OCI-M2 (cell line): ENCODE data around the gene SLC9A9.

Experiments
- DNase-seq: peaks from one replicate; lab custom pipeline; 2025; ENCODE audit not compliant: unreplicated experiment; lab: John Stamatoyannopoulos, UW

SLC9A9 gene

GRCh38 chr3:143514109-143514508 lies 334.2 kb downstream of the SLC9A9 start:
- no peak for DNase-seq

GRCh38 chr3:143511174-143511879 lies 336.9 kb downstream of the SLC9A9 start:
- DNase-seq: no peak

GRCh38 chr3:143510601-143511000 lies 337.7 kb downstream of the SLC9A9 start:
- DNase-seq: no peak

GRCh38 chr3:143507735-143508580 lies 340.3 kb downstream of the SLC9A9 start:
- no peak for DNase-seq

GRCh38 chr3:143506190-143506589 lies 342.1 kb downstream of the SLC9A9 start:
- no peak for DNase-seq

GRCh38 chr3:143503325-143503885 lies 344.9 kb downstream of the SLC9A9 start:
- DNase-seq: no peak

GRCh38 chr3:143502081-143502480 lies 346.2 kb downstream of the SLC9A9 start:
- DNase-seq: no peak

GRCh38 chr3:143497382-143497781 lies 350.9 kb downstream of the SLC9A9 start:
- no peak for DNase-seq

GRCh38 chr3:143496191-143496590 lies 352.1 kb downstream of the SLC9A9 start:
- no peak for DNase-seq

- no peak for DNase-seq
Observed at GRCh38 chr3:143495527-143495926, 352.7 kb downstream of the SLC9A9 start.

- no peak for DNase-seq
Observed at GRCh38 chr3:143486611-143487010, 361.7 kb downstream of the SLC9A9 start.

- DNase-seq: no peak
Observed at GRCh38 chr3:143484846-143485512, 363.3 kb downstream of the SLC9A9 start.

GRCh38 chr3:143483214-143483613 lies 365.1 kb downstream of the SLC9A9 start:
- no peak for DNase-seq

GRCh38 chr3:143482106-143483088 lies 365.9 kb downstream of the SLC9A9 start:
- no peak for DNase-seq

GRCh38 chr3:143480344-143480743 lies 367.9 kb downstream of the SLC9A9 start:
- no peak for DNase-seq

- no peak for DNase-seq
Observed at GRCh38 chr3:143479727-143480126, 368.5 kb downstream of the SLC9A9 start.

- no peak for DNase-seq
Observed at GRCh38 chr3:143478115-143478693, 370.1 kb downstream of the SLC9A9 start.

- no peak for DNase-seq
Observed at GRCh38 chr3:143476965-143477640, 371.2 kb downstream of the SLC9A9 start.

- DNase-seq: no peak
Observed at GRCh38 chr3:143475981-143476380, 372.3 kb downstream of the SLC9A9 start.
